Spleen (tissue), 13 donors: ENCODE data around the gene ANKRD36B. TPM values are rescaled to one million over a fixed set of nuclear protein-coding genes. Genes with fewer than 3 reads are reported as not detected.
"Not testable (repeated sequence)": the region's sequence is repeated elsewhere in the genome, so short reads cannot be mapped to it uniquely, and the experiment has no call there.

ENCODE experiments used
- DNase-seq: peaks from one replicate; pipeline ENCODE4 v3.0.0-alpha.2; 2020
- H3K27ac ChIP-seq, 8 donors: fragments of 200-600 bp; sonication (generic) in 7 of 8; 1 replicate in 4 of 8; 2 replicates in 4 of 8; pipeline versions ENCODE4 v1.5.0 to v1.8.0; 2016 to 2021; ENCODE audit warnings: inconsistent platforms in 4 of 8, mild to moderate bottlenecking in 4 of 8, moderate library complexity in 1 of 8
- H3K27me3 ChIP-seq, 7 donors: fragments of 200-600 bp; sonication (generic) in 6 of 7; replicated peaks in 1 of 7; 1 replicate in 4 of 7; 2 replicates in 3 of 7; pipeline versions ENCODE4 v1.5.0 to v1.8.0; 2016 to 2021; ENCODE audit warnings: inconsistent platforms in 3 of 7, mild to moderate bottlenecking in 1 of 7
- H3K36me3 ChIP-seq, 6 donors: fragments of 200-600 bp; sonication (generic) in 5 of 6; 1 replicate in 4 of 6; 2 replicates in 2 of 6; pipeline versions ENCODE4 v1.5.0 to v1.8.0; 2016 to 2021; ENCODE audit warnings: inconsistent platforms in 2 of 6
- H3K4me1 ChIP-seq, 6 donors: fragments of 200-600 bp; sonication (generic) in 5 of 6; 1 replicate in 3 of 6; 2 replicates in 3 of 6; pipeline versions ENCODE4 v1.5.0 to v1.8.0; 2016 to 2021; ENCODE audit warnings: inconsistent platforms in 3 of 6
- H3K4me3 ChIP-seq, 8 donors: fragments of 200-600 bp; sonication (generic) in 7 of 8; 1 replicate in 4 of 8; 2 replicates in 4 of 8; pipeline versions ENCODE4 v1.5.0 to v1.8.0; 2016 to 2021; ENCODE audit warnings: inconsistent platforms in 4 of 8, mild to moderate bottlenecking in 4 of 8, moderate library complexity in 2 of 8
- H3K9me3 ChIP-seq, 8 donors: fragments of 200-600 bp; sonication (generic) in 7 of 8; 1 replicate in 4 of 8; 2 replicates in 4 of 8; pipeline versions ENCODE4 v1.5.0 to v1.8.0; 2016 to 2021; ENCODE audit warnings: inconsistent platforms in 4 of 8
- POLR2AphosphoS5 ChIP-seq, 3 donors: sonication (generic); formaldehyde crosslinking; IDR thresholded peaks; one replicate each; pipeline ENCODE4 v1.5.1; 2017; ENCODE audit warnings: antibody characterized with exemption in 3 of 3
- WGBS, 5 donors: extraction: QIAGEN DNeasy Blood & Tissue Kit in 3 of 5; methylation state at CpG; one replicate each; pipeline versions ENCODE4 v1.1.5 to v1.1.7; 2013 to 2018; 5-methylcytosine and 5-hydroxymethylcytosine counted together
- intact Hi-C: fragments of 100-400 bp; cut with DNase I; formaldehyde crosslinking; loops from one replicate; pipeline ENCODE4 v1.15.0; 2023; ENCODE audit warnings: low total_unique reads
- long read RNA-seq, 2 donors: transcript quantifications; one replicate each; lab custom pipeline, GENCODE V29; 2026
- polyA plus RNA-seq, 3 donors: library from polyadenylated mRNA; stranded (reverse); fragments of 200-250 nt; gene quantifications; one replicate each; pipeline ENCODE4 v1.2.1, GENCODE V29; 2013
- total RNA-seq, 7 donors: library from RNA; depleted of rRNA in 3 of 7; stranded (reverse); fragments of >200 nt in 3 of 7; fragmentation: NEBNext Ultra II Directional in 4 of 7; extraction: Animal tissue kit (Norgen Biotek cat#: 25700) in 4 of 7; gene quantifications; one replicate each; pipeline versions ENCODE4 v1.1.0 to v1.2.1, GENCODE V29; 2016 to 2021
- donor health status: healthy with polysubstance abuse.
- donor health status: DM: no; HTN: no; CAD: no; lungs with moderate emphysema.
- donor health status: DM: no; HTN: no; CAD: no.
- donor health status: Bipolar disorder and iron deficiency.
- donor health status: healthy.
- donor health status: DM: no; HTN: no; CAD: no.
- donor health status: DM: yes; HTN: yes; CAD: no.

Gene ANKRD36B
- total RNA-seq (100 to 1,000 TPM in 1 of 7 donors, 10 to 100 TPM in 6; 31.4 to 109 (median 51.9) TPM), polyA plus RNA-seq (10 to 100 TPM; 11.2 to 16.8 (median 14.1) TPM)
- long read RNA-seq, donor 1: 0 reads
- long read RNA-seq, donor 2, partial matches to known transcripts: 0 of 1 reads
- long read RNA-seq, donor 2, other reads (novel, unspliced or antisense): 0 of 1 reads

DNA sequence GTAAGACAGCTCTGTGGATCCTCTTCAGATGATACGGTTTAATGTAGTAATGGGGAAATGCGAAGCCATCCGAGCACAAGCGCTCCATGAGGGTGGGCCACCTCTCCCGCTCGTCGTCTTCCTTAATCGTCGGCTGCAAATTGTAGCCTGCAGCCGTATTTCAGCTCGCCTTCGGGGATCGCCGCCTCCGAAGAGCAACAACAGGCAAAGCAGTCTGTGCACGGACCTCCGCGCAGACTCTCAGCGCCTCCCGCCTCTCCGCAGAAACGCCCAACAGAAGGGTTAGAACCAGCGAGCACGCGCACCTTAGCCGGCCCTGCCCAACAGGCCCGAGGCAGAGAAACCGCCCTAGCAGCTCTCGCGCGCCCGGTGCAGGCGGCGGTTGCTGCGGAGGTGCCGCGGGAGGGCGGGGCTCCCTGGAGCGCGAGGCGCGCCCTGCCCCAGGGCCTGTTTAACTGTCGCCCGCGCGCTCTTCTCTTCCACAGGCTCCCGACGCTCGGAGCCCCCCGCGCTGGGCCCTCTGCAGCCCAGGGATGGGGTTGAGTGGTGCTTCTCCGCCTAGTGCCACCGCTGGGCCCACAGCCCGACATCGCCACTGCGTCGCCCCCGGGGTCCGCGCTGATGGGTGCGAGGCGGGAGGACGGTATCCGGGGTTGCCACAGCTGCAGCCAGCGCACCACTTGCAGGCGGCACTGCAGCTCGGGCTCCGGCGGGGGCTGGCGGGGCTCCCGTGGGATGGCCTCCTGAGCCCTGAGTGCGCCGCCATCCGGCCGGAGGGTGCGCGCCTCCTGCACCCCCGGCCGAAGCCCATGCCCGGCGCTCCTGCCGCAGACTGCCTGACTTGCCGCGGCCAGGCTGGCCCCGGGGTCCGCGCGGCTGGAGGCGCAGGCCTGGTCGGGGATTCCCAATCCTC, at the start of gene ANKRD36B:
ANKRD36B (minus strand) TSS at position 280 of the 913 bp plus-strand sequence; CDS start at position 88, 192 bp downstream.
- peak; percentile 78 to 80 (median 80) for TF ChIP-seq POLR2AphosphoS5 (IDR thresholded peaks at IDR 0.05)
- intact Hi-C loops: loop anchor here (5.0 kb wide), 1 partner anchor 107 kb away; no protein-coding TSS in a partner anchor

DNA sequence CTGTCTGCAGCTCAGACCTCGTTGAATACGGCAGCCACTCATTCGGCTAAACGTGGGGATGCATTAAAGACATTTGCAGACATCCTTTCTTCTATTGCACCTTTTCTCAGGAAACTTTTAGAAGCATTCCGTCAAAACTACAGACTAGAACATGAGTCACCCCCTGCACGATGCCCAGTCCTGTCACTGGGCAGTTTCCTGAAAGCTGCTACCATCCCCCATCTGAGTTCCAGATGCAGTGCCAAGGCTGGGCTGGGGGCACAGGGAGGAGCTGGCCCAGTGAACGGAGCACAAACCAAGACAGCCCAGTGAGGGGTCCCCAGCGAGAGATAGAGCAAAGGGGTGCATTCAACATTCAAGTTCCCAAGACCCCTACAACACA, 36.4 kb upstream of the ANKRD36B start:
- H3K9me3 ChIP-seq, H3K36me3 ChIP-seq, intact Hi-C loops, H3K27ac ChIP-seq, H3K4me3 ChIP-seq, DNase-seq, H3K4me1 ChIP-seq, H3K27me3 ChIP-seq: not testable (repeated sequence)
- WGBS, 5 donors: 66 to 74% (median 73%) methylated on average over 6 to 8 of the region's 8 CpGs

More for the DNA sequence above, at the start of gene ANKRD36B:
- H3K4me3 ChIP-seq: peak within 1 kb of the TSS; percentile 48 to 82 (median 60)
- not testable (repeated sequence) for H3K9me3 ChIP-seq, H3K36me3 ChIP-seq, H3K27me3 ChIP-seq
- peak within 1 kb of the TSS; percentile 75 to 97 (median 91) for H3K27ac ChIP-seq
- WGBS, 5 donors: 0 to 1% (median 0%) methylated on average over 20 to 46 of the region's 90 CpGs
- peaks cover 0 to 12% (median 3%) of the 10 kb centered on the region in 6 donors for H3K4me1 ChIP-seq
- peak; percentile 94 for DNase-seq

- H3K9me3 ChIP-seq, H3K36me3 ChIP-seq, intact Hi-C loops, H3K4me1 ChIP-seq, H3K27ac ChIP-seq, H3K27me3 ChIP-seq, DNase-seq, H3K4me3 ChIP-seq: not testable (repeated sequence)
- 14 to 54% (median 34%) methylated on average over 1 to 5 of the region's 8 CpGs for WGBS, 5 donors
Measured at GRCh38 chr2:97625354-97626048, 35.8 kb upstream of the ANKRD36B start.

DNA sequence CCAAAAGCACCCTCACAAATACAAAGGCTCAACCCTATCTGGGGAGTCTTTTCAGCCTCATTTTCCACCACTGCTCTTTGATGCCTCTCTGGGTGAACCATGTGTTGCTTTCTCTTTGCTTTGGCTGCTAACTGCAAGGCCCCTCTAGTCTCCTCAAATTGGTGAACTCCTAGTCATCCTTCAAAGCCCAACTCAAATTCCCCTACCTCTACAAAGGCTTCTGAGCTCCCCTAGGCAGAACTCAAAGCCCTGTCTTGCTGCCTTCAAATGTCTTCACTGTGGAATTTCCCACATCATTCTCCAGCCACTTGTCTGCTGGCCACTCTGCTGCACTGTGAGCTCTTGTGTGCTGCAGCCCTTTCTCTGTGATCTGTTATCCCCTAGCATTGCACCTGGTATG, 33.3 kb upstream of the ANKRD36B start:
- H3K36me3 ChIP-seq, H3K4me3 ChIP-seq, DNase-seq, H3K27me3 ChIP-seq, H3K27ac ChIP-seq, intact Hi-C loops, H3K4me1 ChIP-seq, H3K9me3 ChIP-seq: not testable (repeated sequence)

- DNase-seq, H3K36me3 ChIP-seq, H3K27me3 ChIP-seq, H3K4me1 ChIP-seq, H3K9me3 ChIP-seq, intact Hi-C loops, H3K4me3 ChIP-seq, H3K27ac ChIP-seq: not testable (repeated sequence)
- WGBS, 5 donors: 76 to 97% (median 81%) methylated on average over 1 of the region's 1 CpG
Measured at GRCh38 chr2:97620492-97620891, 30.8 kb upstream of the ANKRD36B start.

- WGBS, 5 donors: 63 to 88% (median 76%) methylated on average over 5 to 10 of the region's 14 CpGs; no CpG with 5 or more reads in 1 of the 5 donors
- DNase-seq, H3K27ac ChIP-seq, H3K27me3 ChIP-seq, H3K36me3 ChIP-seq, H3K9me3 ChIP-seq, H3K4me3 ChIP-seq, intact Hi-C loops, H3K4me1 ChIP-seq: not testable (repeated sequence)
Measured at GRCh38 chr2:97618939-97619827, 29.5 kb upstream of the ANKRD36B start.
